IPS-18c (cell line): Measurements from ENCODE around the gene SLX9.

ENCODE experiments used
- H3K4me3 ChIP-seq: 2 replicates; pipeline ENCODE4 v1.7.0; 2013; ENCODE audit warnings: low read depth, mild to moderate bottlenecking, low read length, moderate library complexity; ENCODE audit not compliant: insufficient read depth
- H3K9me3 ChIP-seq: one replicate; pipeline ENCODE4 v1.6.1; 2013; ENCODE audit warnings: mild to moderate bottlenecking, low read length, moderate library complexity; ENCODE audit not compliant: control insufficient read depth, insufficient read depth

The SLX9 gene

GRCh38 chr21:44960141-44961092 is 20.6 kb downstream of the SLX9 start:
- Histone ChIP-seq H3K9me3 (peaks cover 2% of the 10 kb centered on the region), H3K4me3 (no peak overlapping the region)

- Histone ChIP-seq H3K4me3 (no peak overlapping the region), H3K9me3 (peaks cover 2% of the 10 kb centered on the region)
Measured at GRCh38 chr21:44962403-44962966, 22.7 kb downstream of the SLX9 start.

- Histone ChIP-seq H3K9me3 (no peaks in the 10 kb centered on the region), H3K4me3 (no peak overlapping the region)
Measured at GRCh38 chr21:44964381-44964780, 24.6 kb downstream of the SLX9 start.

- Histone ChIP-seq H3K9me3 (no peaks in the 10 kb centered on the region), H3K4me3 (no peak overlapping the region)
Measured at GRCh38 chr21:44965251-44966022, 25.6 kb downstream of the SLX9 start.

GRCh38 chr21:44966135-44967081 is 26.6 kb downstream of the SLX9 start:
- Histone ChIP-seq H3K9me3 (peaks cover 2% of the 10 kb centered on the region), H3K4me3 (no peak overlapping the region)

- Histone ChIP-seq H3K4me3 (no peak overlapping the region), H3K9me3 (peaks cover 2% of the 10 kb centered on the region)
Measured at GRCh38 chr21:44967082-44968047, 27.5 kb downstream of the SLX9 start.

GRCh38 chr21:44969066-44969670 is 29.3 kb downstream of the SLX9 start:
- Histone ChIP-seq H3K4me3 (no peak overlapping the region), H3K9me3 (peaks cover 2% of the 10 kb centered on the region)

GRCh38 chr21:44969931-44970755 is 30.3 kb downstream of the SLX9 start:
- Histone ChIP-seq H3K9me3 (peaks cover 2% of the 10 kb centered on the region), H3K4me3 (no peak overlapping the region)

- Histone ChIP-seq H3K9me3 (peaks cover 2% of the 10 kb centered on the region), H3K4me3 (no peak overlapping the region)
Measured at GRCh38 chr21:44970766-44971671, 31.2 kb downstream of the SLX9 start.

GRCh38 chr21:44971672-44971995 is 31.8 kb downstream of the SLX9 start:
- no peak overlapping the region for H3K4me3 ChIP-seq
- H3K9me3 ChIP-seq = peaks cover 2% of the 10 kb centered on the region

GRCh38 chr21:44972301-44972814 is 32.5 kb downstream of the SLX9 start:
- Histone ChIP-seq H3K4me3 (no peak overlapping the region), H3K9me3 (peaks cover 2% of the 10 kb centered on the region)

- Histone ChIP-seq H3K9me3 (peaks cover 2% of the 10 kb centered on the region), H3K4me3 (no peak overlapping the region)
Measured at GRCh38 chr21:44972821-44973220, 33.0 kb downstream of the SLX9 start.

GRCh38 chr21:44973598-44973997 is 33.8 kb downstream of the SLX9 start:
- Histone ChIP-seq H3K9me3 (peaks cover 2% of the 10 kb centered on the region), H3K4me3 (no peak overlapping the region)

GRCh38 chr21:44974676-44975075 is 34.8 kb downstream of the SLX9 start:
- no peak overlapping the region for H3K4me3 ChIP-seq
- H3K9me3 ChIP-seq = peaks cover 3% of the 10 kb centered on the region
